HepG2 (cell line): ENCODE data around the gene CFAP45. TPM values are rescaled to one million over a fixed set of nuclear protein-coding genes. Genes with fewer than 3 reads are reported as not detected.
A peak's percentile ranks its signal among the peaks of the same experiment; 100 is the strongest.

Experiments used
- ATAC-seq: fragments of 200-7000 bp; cut with Tn5 transposase; 3 replicates; pipeline ENCODE4 v1.9.1; 2020; ENCODE audit warnings: mild to moderate bottlenecking, moderate library complexity
- BruUV-seq: library from RNA; stranded (reverse); fragments of 400-500 nt; replicated peaks from 2 replicates; lab custom pipeline; 2021; lab: Mats Ljungman, UMichigan
- CTCF ChIA-PET: fragments of 300-600 bp; formaldehyde crosslinking; extraction: SDS; loops from one replicate; lab custom pipeline; 2021; ENCODE audit warnings: low total read pairs, inconsistent platforms, low intra/inter-chr PET ratio; lab: Yijun Ruan, JAX
- POLR2A ChIA-PET: fragments of 350-600 bp; sonication (Branson Sonifier 250); formaldehyde crosslinking; loops from one replicate; lab custom pipeline; 2020; ENCODE audit warnings: antibody characterized with exemption, inconsistent platforms; lab: Yijun Ruan, JAX
- DNase-seq: peaks from one replicate; pipeline ENCODE4 v3.0.0-alpha.2; 2015; ENCODE audit warnings: low spot score
- FAIRE-seq: peaks from 3 replicates; lab custom pipeline; 2011; peaks lifted over from hg19 to GRCh38; lab: Jason Lieb, UNC
- H2AFZ ChIP-seq: one replicate; pipeline ENCODE4 v1.6.1; 2011; ENCODE audit warnings: low read length, inconsistent platforms
- H3K27ac ChIP-seq: fragments of 300-600 bp; 3 replicates; pipeline ENCODE4 v1.8.0; 2011; ENCODE audit warnings: mixed run types, mild to moderate bottlenecking, mixed read lengths, low read length, inconsistent platforms; ENCODE audit not compliant: insufficient read depth; ENCODE audit errors: extremely low read length
- H3K27me3 ChIP-seq, 2 experiments: fragments of 200-600 bp in 1 of 2; 2 replicates in 1 of 2; 3 replicates in 1 of 2; pipeline versions ENCODE4 v1.6.0 to v1.8.0; 2011; ENCODE audit warnings: low read length in 2 of 2, mild to moderate bottlenecking in 2 of 2, moderate library complexity in 2 of 2, inconsistent platforms in 1 of 2; ENCODE audit not compliant: insufficient read depth in 2 of 2, control insufficient read depth in 1 of 2
- H3K36me3 ChIP-seq, 2 experiments: fragments of 200-600 bp in 1 of 2; replicated peaks in 1 of 2; 2 replicates in 1 of 2; 3 replicates in 1 of 2; pipeline versions ENCODE4 v1.5.1 to v1.8.0; 2011; ENCODE audit warnings: low read length in 2 of 2, inconsistent platforms in 1 of 2; ENCODE audit not compliant: insufficient read depth in 2 of 2, control insufficient read depth in 1 of 2
- H3K4me1 ChIP-seq: 2 replicates; pipeline ENCODE4 v1.5.1; 2012; ENCODE audit warnings: low read length, inconsistent platforms; ENCODE audit not compliant: insufficient read depth
- H3K4me2 ChIP-seq: 2 replicates; pipeline ENCODE4 v1.6.0; 2011; ENCODE audit warnings: low read depth, low read length, inconsistent platforms
- H3K4me3 ChIP-seq, 3 experiments: fragments of 200-600 bp in 1 of 3; sonication (generic), shearing (Covaris generic) in 1 of 3; replicated peaks in 1 of 3; 2 replicates each; pipeline ENCODE4 v1.5.1; 2011 to 2016; ENCODE audit warnings: low read length in 3 of 3, inconsistent platforms in 2 of 3, low read depth in 2 of 3, mild to moderate bottlenecking in 2 of 3, control low read depth in 1 of 3, mixed read lengths in 1 of 3; ENCODE audit not compliant: insufficient read depth in 1 of 3
- H3K79me2 ChIP-seq: one replicate; pipeline ENCODE4 v1.6.1; 2011; ENCODE audit warnings: low read length, inconsistent platforms; ENCODE audit not compliant: insufficient read depth
- H3K9ac ChIP-seq: 2 replicates; pipeline ENCODE4 v1.6.0; 2011; ENCODE audit warnings: mild to moderate bottlenecking, low read depth, low read length, inconsistent platforms; ENCODE audit not compliant: insufficient read depth
- H3K9me3 ChIP-seq: 2 replicates; pipeline ENCODE4 v1.5.1; 2012; ENCODE audit warnings: mild to moderate bottlenecking, low read length
- H4K20me1 ChIP-seq: 2 replicates; pipeline ENCODE4 v1.6.0; 2011; ENCODE audit warnings: inconsistent platforms, mild to moderate bottlenecking, low read length, moderate library complexity; ENCODE audit not compliant: insufficient read depth
- LCORL ChIP-seq, 2 experiments: fragments of 450-650 bp in 1 of 2; sonication (generic) in 1 of 2; formaldehyde crosslinking in 1 of 2; IDR thresholded peaks; 2 replicates each; pipeline versions ENCODE4 v1.5.0 to v1.6.1; 2017 to 2020; ENCODE audit warnings: antibody characterized with exemption in 1 of 2, missing genetic modification reagents in 1 of 2
- NBN ChIP-seq: fragments of 450-650 bp; conservative IDR thresholded peaks from 2 replicates; pipeline ENCODE4 v1.6.1; 2017
- PRDM15 ChIP-seq: sonication (generic); formaldehyde crosslinking; IDR thresholded peaks from 2 replicates; pipeline ENCODE4 v1.4.0; 2020; ENCODE audit warnings: missing genetic modification reagents
- TRAFD1 ChIP-seq: sonication (generic); formaldehyde crosslinking; IDR thresholded peaks from 2 replicates; pipeline ENCODE4 v1.5.1; 2020; ENCODE audit warnings: missing genetic modification reagents, mild to moderate bottlenecking, borderline replicate concordance
- ZNF431 ChIP-seq: sonication (generic); formaldehyde crosslinking; IDR thresholded peaks from 2 replicates; pipeline ENCODE4 v1.9.0; 2022; ENCODE audit warnings: missing genetic modification reagents, low read depth, mild to moderate bottlenecking, borderline replicate concordance
- ZNF609 ChIP-seq: sonication (generic); formaldehyde crosslinking; IDR thresholded peaks from 2 replicates; pipeline ENCODE4 v1.4.0; 2020; ENCODE audit warnings: mild to moderate bottlenecking, missing genetic modification reagents, borderline replicate concordance
- ZNF672 ChIP-seq: sonication (generic); formaldehyde crosslinking; IDR thresholded peaks from 2 replicates; pipeline ENCODE4 v1.8.1; 2022; ENCODE audit warnings: missing genetic modification reagents
- WGBS: methylation state at CpG from one replicate; pipeline ENCODE4 v1.1.6; 2017; ENCODE audit warnings: low lambda C conversion rate; 5-methylcytosine and 5-hydroxymethylcytosine counted together
- in situ Hi-C: cut with HindIII; loops from 2 replicates; pipeline ENCODE4 v1.10.0; 2017; ENCODE audit warnings: low pct_unique_long_range_greater_than_20kb; ENCODE audit not compliant: extremely low pct_ligation_motif_present
- intact Hi-C: fragments of 100-400 bp; cut with micrococcal nuclease; formaldehyde crosslinking; loops from one replicate; pipeline ENCODE4 v1.10.0; 2022; ENCODE audit not compliant: unreplicated experiment
- polyA plus RNA-seq, 8 experiments: library from polyadenylated mRNA; depleted of rRNA in 3 of 8; stranded (reverse) in 7 of 8; unstranded in 1 of 8; fragments of >200 nt; fragmentation: Illumina TruSeq in 4 of 8; extraction: Trizol in 4 of 8; gene quantifications; 2 replicates each; pipeline versions ENCODE4 v1.2.1 to v1.2.3, GENCODE V29; 2011 to 2016; ENCODE audit warnings: low read depth in 4 of 8, missing spikeins in 1 of 8, mixed read lengths in 1 of 8; ENCODE audit not compliant: insufficient read depth in 1 of 8
- total RNA-seq, 5 experiments: library from RNA; depleted of rRNA; stranded (reverse); fragments of >200 nt; fragmentation: Illumina TruSeq; extraction: Trizol; gene quantifications; 2 replicates each; pipeline ENCODE4 v1.2.3, GENCODE V29; 2016; ENCODE audit warnings: low read depth in 1 of 5
- TF ChIP-seq, protein P1 (sequence below): sonication (generic); formaldehyde crosslinking; IDR thresholded peaks from 2 replicates; pipeline ENCODE4 v1.4.0; 2020; ENCODE audit warnings: missing genetic modification reagents, low read depth, mild to moderate bottlenecking, borderline replicate concordance

CFAP45 gene
- total and polyA plus RNA-seq, 2 of the 13 experiments (the other 11 are each of a cell fraction or from before 2014, with no cell fraction given), result not detected

DNA sequence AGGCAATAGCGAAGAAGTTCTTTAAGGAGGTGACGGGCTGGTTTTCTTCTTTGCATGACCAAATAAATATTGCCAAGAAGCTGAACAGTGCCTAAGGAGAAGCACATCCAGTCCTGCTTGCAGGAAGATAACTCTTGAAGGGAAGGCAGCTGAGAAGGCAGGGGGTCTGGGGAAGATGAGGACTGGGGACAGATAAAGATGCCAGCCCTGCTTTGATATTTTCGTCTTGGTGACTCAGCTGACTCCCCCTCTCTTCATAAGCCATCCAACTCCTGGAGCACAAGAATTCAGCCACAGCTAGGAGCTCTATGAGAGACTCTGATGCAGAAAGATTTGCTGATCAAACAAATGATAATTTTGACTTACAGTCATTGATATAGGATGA is 3.4 kb downstream of the CFAP45 start (continued):
- TF ChIP-seq, protein P1, sequence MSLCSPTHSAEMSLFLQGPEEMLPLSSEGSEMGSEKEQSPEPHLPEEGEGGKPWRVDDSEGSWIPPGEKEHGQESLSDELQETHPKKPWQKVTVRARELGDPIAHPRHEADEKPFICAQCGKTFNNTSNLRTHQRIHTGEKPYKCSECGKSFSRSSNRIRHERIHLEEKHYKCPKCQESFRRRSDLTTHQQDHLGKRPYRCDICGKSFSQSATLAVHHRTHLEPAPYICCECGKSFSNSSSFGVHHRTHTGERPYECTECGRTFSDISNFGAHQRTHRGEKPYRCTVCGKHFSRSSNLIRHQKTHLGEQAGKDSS (CRISPR knock-in tag), result no peak
- TF ChIP-seq ZNF431 (no peak), ZNF609 (CRISPR knock-in tag) (no peak), ZNF672 (CRISPR knock-in tag) (no peak), NBN (no peak), LCORL (IDR thresholded peaks at IDR 0.05) (no peak), LCORL (CRISPR knock-in tag; IDR thresholded peaks at IDR 0.05) (no peak)

DNA sequence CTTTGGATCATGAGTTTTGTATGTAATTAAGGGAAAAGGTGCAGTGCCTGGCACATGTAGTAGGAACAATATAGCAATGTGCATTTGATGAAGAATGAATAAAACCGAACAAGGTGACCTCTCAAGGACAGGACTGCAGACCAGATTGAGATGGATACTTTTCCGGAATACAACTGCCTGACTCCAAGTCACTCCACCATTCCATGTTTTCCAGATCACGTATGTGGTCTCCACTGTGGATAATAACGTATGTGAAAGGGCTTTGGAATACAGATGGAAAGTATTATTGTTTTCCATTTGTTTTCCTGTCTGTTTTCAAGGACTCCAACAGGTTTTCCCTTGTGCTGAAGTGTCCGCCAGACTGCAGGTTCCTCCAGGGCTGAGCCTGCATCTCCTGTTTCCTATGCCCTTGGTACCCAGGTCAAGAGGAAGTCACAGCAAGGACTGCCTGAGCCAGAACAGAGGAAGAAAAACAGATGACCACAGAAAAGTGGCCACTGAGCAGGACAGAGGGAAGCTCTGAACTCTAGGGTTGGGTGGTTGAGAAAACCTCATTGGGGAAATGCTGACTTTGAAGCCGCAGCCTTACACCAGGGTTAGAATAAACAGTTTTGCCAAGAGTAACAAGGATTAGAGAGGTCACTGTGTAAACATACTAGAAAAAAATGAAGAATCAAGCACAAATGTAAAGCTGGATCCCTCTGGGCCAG is 4.0 kb downstream of the CFAP45 start:
- FAIRE-seq (no peak), ATAC-seq (no peak), DNase-seq (no peak)
- no peaks in the 10 kb centered on the region for H3K79me2 ChIP-seq
- BruUV-seq, result no TSS peak
- in situ Hi-C loops, result no loop called here
- no peak overlapping the region for H3K4me2 ChIP-seq
- no peaks in the 10 kb centered on the region for H3K9me3 ChIP-seq
- no peak overlapping the region for H3K4me3 ChIP-seq
- no peaks in the 10 kb centered on the region for H3K36me3 ChIP-seq
- no peak overlapping the region for H2AFZ ChIP-seq
- CTCF ChIA-PET, result no interaction called here
- no peaks in the 10 kb centered on the region for H4K20me1 ChIP-seq
- no peaks in the 10 kb centered on the region for H3K4me1 ChIP-seq
- H3K9ac ChIP-seq, result no peak overlapping the region
- intact Hi-C loops, result no loop called here
- POLR2A ChIA-PET, result no interaction called here
- peaks cover 0 to 3% of the 10 kb centered on the region in 2 experiments; a peak in 2 of 5 replicates for H3K27me3 ChIP-seq
- no peak overlapping the region for H3K27ac ChIP-seq
- TF ChIP-seq PRDM15 (CRISPR knock-in tag) (peak; percentile 48; the same call in 1 of the 2 replicates), TRAFD1 (no peak)
- 34% methylated on average over 6 of the region's 6 CpGs for WGBS
